Measurements from ENCODE around the gene SPRR1B.

Gene SPRR1B

GRCh38 chr1:153023109-153023508 is 7.9 kb upstream of the SPRR1B start:
- TF ChIP-seq CTCF (IDR thresholded peaks at IDR 0.05; ENCODE audit: extremely low read depth, missing control alignments): no peak
- DNase-seq (ENCODE audit: low spot score): no peak

- TF ChIP-seq CTCF (IDR thresholded peaks at IDR 0.05; ENCODE audit: extremely low read depth, missing control alignments): no peak
- no peak for DNase-seq (ENCODE audit: low spot score)
Measured at GRCh38 chr1:153024413-153024812, 6.6 kb upstream of the SPRR1B start.

GRCh38 chr1:153025797-153026196 is 5.2 kb upstream of the SPRR1B start:
- no peak for DNase-seq (ENCODE audit: low spot score)
- no peak for TF ChIP-seq CTCF (IDR thresholded peaks at IDR 0.05; ENCODE audit: extremely low read depth, missing control alignments)

- DNase-seq (ENCODE audit: low spot score): no peak
- no peak for TF ChIP-seq CTCF (IDR thresholded peaks at IDR 0.05; ENCODE audit: extremely low read depth, missing control alignments)
Measured at GRCh38 chr1:153028766-153029165, 2.2 kb upstream of the SPRR1B start.

- TF ChIP-seq CTCF (IDR thresholded peaks at IDR 0.05; ENCODE audit: extremely low read depth, missing control alignments): no peak
Measured at GRCh38 chr1:153032073-153032472, 1.1 kb downstream of the SPRR1B start.

GRCh38 chr1:153032677-153033308 is 1.8 kb downstream of the SPRR1B start:
- TF ChIP-seq CTCF (IDR thresholded peaks at IDR 0.05; ENCODE audit: extremely low read depth, missing control alignments): no peak
- DNase-seq (ENCODE audit: low spot score): no peak

More at GRCh38 chr1:153032073-153032472, 1.1 kb downstream of the SPRR1B start:
- no peak for DNase-seq (ENCODE audit: low spot score)

- no peak for TF ChIP-seq CTCF (IDR thresholded peaks at IDR 0.05; ENCODE audit: extremely low read depth, missing control alignments)
- no peak for DNase-seq (ENCODE audit: low spot score)
Measured at GRCh38 chr1:153035211-153035610, 4.2 kb downstream of the SPRR1B start.

Data from GM20000 (cell line).